IMR-90 (cell line): Measurements from ENCODE around the gene SPATA16. TPM values are rescaled to one million over a fixed set of nuclear protein-coding genes. Genes with fewer than 3 reads are reported as not detected.

Experiments
- ATAC-seq: fragments of 200-7000 bp; cut with Tn5 transposase; 2 replicates; pipeline ENCODE4 v1.9.1; 2020; ENCODE audit warnings: low read depth, mild to moderate bottlenecking, moderate library complexity
- BruUV-seq: library from RNA; stranded (reverse); fragments of 400-500 nt; replicated peaks from 2 replicates; lab custom pipeline; 2021; lab: Mats Ljungman, UMichigan
- CTCF ChIA-PET: fragments of 300-600 bp; formaldehyde crosslinking; extraction: SDS; loops from one replicate; lab custom pipeline; 2021; ENCODE audit warnings: antibody characterized with exemption; lab: Yijun Ruan, JAX
- POLR2A ChIA-PET: fragments of 300-600 bp; sonication (Branson Sonifier 250); formaldehyde crosslinking; loops from one replicate; lab custom pipeline; 2022; ENCODE audit warnings: antibody characterized with exemption; ENCODE audit not compliant: unreplicated experiment; lab: Charles Lee
- DNase-seq: peaks from one replicate; pipeline ENCODE4 v3.0.0; 2013
- H2AFZ ChIP-seq: replicated peaks from 2 replicates; pipeline ENCODE3; 2013; ENCODE audit warnings: low read length, mild to moderate bottlenecking; ENCODE audit not compliant: poor library complexity
- H2AK5ac ChIP-seq: 2 replicates; pipeline ENCODE4 v1.6.1; 2013; ENCODE audit warnings: low read depth, low read length, inconsistent platforms
- H2AK9ac ChIP-seq: replicated peaks from 2 replicates; pipeline ENCODE3; 2013; ENCODE audit warnings: mild to moderate bottlenecking, low read depth, low read length, moderate library complexity; ENCODE audit not compliant: poor library complexity
- H2BK120ac ChIP-seq: 2 replicates; pipeline ENCODE4 v1.6.1; 2013; ENCODE audit warnings: low read depth, low read length, inconsistent platforms
- H2BK15ac ChIP-seq: 3 replicates; pipeline ENCODE4 v1.6.1; 2013; ENCODE audit warnings: low read depth, low read length, inconsistent platforms
- H2BK20ac ChIP-seq: 2 replicates; pipeline ENCODE4 v1.6.1; 2013; ENCODE audit warnings: low read depth, mild to moderate bottlenecking, inconsistent platforms, low read length, moderate library complexity
- H2BK5ac ChIP-seq: 2 replicates; pipeline ENCODE4 v1.6.1; 2013; ENCODE audit warnings: mild to moderate bottlenecking, low read depth, low read length, inconsistent platforms; ENCODE audit not compliant: poor library complexity, severe bottlenecking
- H3K14ac ChIP-seq: replicated peaks from 2 replicates; pipeline ENCODE4 v1.6.1; 2013; ENCODE audit warnings: low read depth, low read length, inconsistent platforms
- H3K18ac ChIP-seq: 2 replicates; pipeline ENCODE4 v1.6.1; 2013; ENCODE audit warnings: low read depth, low read length, control low read depth
- H3K23ac ChIP-seq: 2 replicates; pipeline ENCODE4 v1.6.1; 2013; ENCODE audit warnings: low read depth, low read length, inconsistent platforms
- H3K27ac ChIP-seq: 2 replicates; pipeline ENCODE4 v1.5.1; 2013; ENCODE audit warnings: mild to moderate bottlenecking, control low read depth, low read length; ENCODE audit not compliant: insufficient read depth
- H3K27me3 ChIP-seq: 2 replicates; pipeline ENCODE4 v1.6.1; 2013; ENCODE audit warnings: low read length; ENCODE audit not compliant: control insufficient read depth, insufficient read depth
- H3K36me3 ChIP-seq: 2 replicates; pipeline ENCODE4 v1.6.1; 2013; ENCODE audit warnings: low read length, mixed read lengths; ENCODE audit not compliant: control insufficient read depth, insufficient read depth
- H3K4ac ChIP-seq: 2 replicates; pipeline ENCODE4 v1.6.1; 2013; ENCODE audit warnings: low read depth, low read length, inconsistent platforms
- H3K4me1 ChIP-seq: 2 replicates; pipeline ENCODE4 v1.6.1; 2013; ENCODE audit warnings: low read length, mixed read lengths; ENCODE audit not compliant: control insufficient read depth, insufficient read depth
- H3K4me2 ChIP-seq: 2 replicates; pipeline ENCODE4 v1.6.1; 2013; ENCODE audit warnings: low read depth, mild to moderate bottlenecking, control low read depth, low read length, moderate library complexity
- H3K4me3 ChIP-seq: 2 replicates; pipeline ENCODE4 v1.5.1; 2013; ENCODE audit warnings: low read depth, mild to moderate bottlenecking, control low read depth, low read length, moderate library complexity; ENCODE audit not compliant: insufficient read depth
- H3K56ac ChIP-seq: 2 replicates; pipeline ENCODE4 v1.6.1; 2013; ENCODE audit warnings: low read length, inconsistent platforms; ENCODE audit not compliant: insufficient read depth; ENCODE audit errors: extremely low read depth
- H3K79me1 ChIP-seq, 2 experiments: 2 replicates each; pipeline ENCODE4 v1.6.1; 2013; ENCODE audit warnings: low read length in 2 of 2, inconsistent platforms in 1 of 2, low read depth in 1 of 2
- H3K9ac ChIP-seq: 2 replicates; pipeline ENCODE4 v1.6.1; 2013; ENCODE audit warnings: low read depth, low read length, control low read depth
- H3K9me1 ChIP-seq: 2 replicates; pipeline ENCODE4 v1.6.1; 2013; ENCODE audit warnings: low read length, inconsistent platforms; ENCODE audit not compliant: insufficient read depth
- H3K9me3 ChIP-seq: 2 replicates; pipeline ENCODE4 v1.6.1; 2013; ENCODE audit warnings: low read length; ENCODE audit not compliant: control insufficient read depth, insufficient read depth
- H4K20me1 ChIP-seq: 2 replicates; pipeline ENCODE4 v1.6.1; 2013; ENCODE audit warnings: low read length, inconsistent platforms; ENCODE audit not compliant: insufficient read depth
- H4K5ac ChIP-seq: 2 replicates; pipeline ENCODE4 v1.6.1; 2013; ENCODE audit warnings: mild to moderate bottlenecking, low read depth, low read length, control low read depth
- H4K8ac ChIP-seq, 2 experiments: 2 replicates each; pipeline ENCODE4 v1.6.1; 2013; ENCODE audit warnings: low read depth in 2 of 2, low read length in 2 of 2, control low read depth in 1 of 2, inconsistent platforms in 1 of 2
- H4K91ac ChIP-seq: 2 replicates; pipeline ENCODE4 v1.6.1; 2013; ENCODE audit warnings: low read depth, low read length, inconsistent platforms; ENCODE audit not compliant: insufficient read depth
- BHLHE40 ChIP-seq: fragments of 150-350 bp; IDR thresholded peaks from 2 replicates; pipeline ENCODE4 v1.6.1; 2016; ENCODE audit warnings: mild to moderate bottlenecking, low read depth, low read length
- CEBPB ChIP-seq: IDR thresholded peaks from 2 replicates; pipeline ENCODE4 v1.6.1; 2012; ENCODE audit warnings: low read depth, low read length, improper control_type of control experiment
- CHD1 ChIP-seq: IDR thresholded peaks from 2 replicates; pipeline ENCODE4 v1.6.1; 2012; ENCODE audit warnings: low read depth, low read length, improper control_type of control experiment
- CTCF ChIP-seq: conservative IDR thresholded peaks from 2 replicates; pipeline ENCODE4 v1.5.1; 2012; ENCODE audit warnings: mild to moderate bottlenecking, low read depth, low read length, improper control_type of control experiment
- ELK1 ChIP-seq: fragments of 150-350 bp; IDR thresholded peaks from 2 replicates; pipeline ENCODE4 v1.6.1; 2016; ENCODE audit warnings: low read depth, mild to moderate bottlenecking, low read length, moderate library complexity, borderline replicate concordance
- FOS ChIP-seq: fragments of 150-350 bp; IDR thresholded peaks from 2 replicates; pipeline ENCODE4 v1.6.1; 2016; ENCODE audit warnings: low read depth, low read length
- MAFK ChIP-seq: IDR thresholded peaks from 2 replicates; pipeline ENCODE4 v1.6.1; 2012; ENCODE audit warnings: low read depth, low read length, improper control_type of control experiment
- MAZ ChIP-seq: IDR thresholded peaks from 2 replicates; pipeline ENCODE4 v1.6.1; 2012; ENCODE audit warnings: low read depth, mild to moderate bottlenecking, low read length, improper control_type of control experiment, moderate library complexity, borderline replicate concordance
- MXI1 ChIP-seq: IDR thresholded peaks from 2 replicates; pipeline ENCODE4 v1.6.1; 2012; ENCODE audit warnings: low read depth, mild to moderate bottlenecking, low read length, moderate library complexity, borderline replicate concordance
- NFE2L2 ChIP-seq: fragments of 150-350 bp; IDR thresholded peaks from 2 replicates; pipeline ENCODE4 v1.6.1; 2016; ENCODE audit warnings: low read depth, mild to moderate bottlenecking, low read length
- POLR2A ChIP-seq: IDR thresholded peaks from 2 replicates; pipeline ENCODE4 v1.6.1; 2012; ENCODE audit warnings: mild to moderate bottlenecking, low read depth, low read length
- RAD21 ChIP-seq: IDR thresholded peaks from 2 replicates; pipeline ENCODE4 v1.6.1; 2012; ENCODE audit warnings: low read length, improper control_type of control experiment
- RCOR1 ChIP-seq: IDR thresholded peaks from 2 replicates; pipeline ENCODE4 v1.6.1; 2012; ENCODE audit warnings: mild to moderate bottlenecking, low read length, improper control_type of control experiment; ENCODE audit not compliant: insufficient replicate concordance
- RFX5 ChIP-seq: IDR thresholded peaks from 2 replicates; pipeline ENCODE4 v1.8.0; 2012; ENCODE audit warnings: low read depth, mild to moderate bottlenecking, low read length, moderate library complexity
- SMC3 ChIP-seq: fragments of 150-350 bp; IDR thresholded peaks from 2 replicates; pipeline ENCODE4 v1.6.1; 2016; ENCODE audit warnings: low read depth, mild to moderate bottlenecking, antibody characterized with exemption, low read length, moderate library complexity
- USF2 ChIP-seq: fragments of 150-350 bp; IDR thresholded peaks from 2 replicates; pipeline ENCODE4 v1.6.1; 2017; ENCODE audit warnings: mild to moderate bottlenecking, antibody characterized with exemption, low read length, low read depth
- WGBS, 2 experiments: methylation state at CpG; one replicate each; pipeline versions ENCODE4 v1.1.5 to v1.1.7; 2013; ENCODE audit warnings: missing lambda C conversion rate in 2 of 2; ENCODE audit not compliant: insufficient read length in 1 of 2; ENCODE audit errors: extremely low coverage in 2 of 2; 5-methylcytosine and 5-hydroxymethylcytosine counted together
- dilution Hi-C: fragments of 300-500 bp; cut with HindIII; formaldehyde crosslinking; loops from one replicate; pipeline ENCODE4 v1.14.3; 2018; ENCODE audit warnings: low sequenced_read_pairs; ENCODE audit not compliant: unreplicated experiment
- in situ Hi-C: fragments of 300-500 bp; cut with MboI; formaldehyde crosslinking; loops from 3 replicates; pipeline ENCODE4 v1.14.3; 2019; ENCODE audit warnings: low sequenced_read_pairs, inconsistent platforms, mixed read lengths
- intact Hi-C: fragments of 100-400 bp; cut with micrococcal nuclease; formaldehyde crosslinking; loops from 2 replicates; pipeline ENCODE4 v1.10.0; 2022
- polyA plus RNA-seq, 3 experiments: library from polyadenylated mRNA; depleted of rRNA; stranded (reverse); fragments of >200 nt; gene quantifications; 2 replicates each; pipeline ENCODE4 v1.2.3, GENCODE V29; 2012; ENCODE audit warnings: low replicate concordance in 1 of 3
- total RNA-seq: library from RNA; depleted of rRNA; stranded (reverse); fragments of >200 nt; gene quantifications from 2 replicates; pipeline ENCODE4 v1.2.3, GENCODE V29; 2012

SPATA16 gene
- total and polyA plus RNA-seq, 2 of the 4 experiments (the other 2 are of a cell fraction), result not detected

- no peak overlapping the region for H3K56ac ChIP-seq
- POLR2A ChIA-PET, result no interaction called here
- no TSS peak for BruUV-seq
Observed at GRCh38 chr3:172972067-172972466, 169.0 kb downstream of the SPATA16 start.

More at GRCh38 chr3:172972067-172972466, 169.0 kb downstream of the SPATA16 start:
- TF ChIP-seq CEBPB, result no peak
- no peak for TF ChIP-seq POLR2A
- no peak for TF ChIP-seq MAZ
- no peak for TF ChIP-seq RAD21
- TF ChIP-seq RCOR1, result no peak
- TF ChIP-seq USF2, result no peak
- TF ChIP-seq SMC3, result no peak
- no peak for TF ChIP-seq CTCF
- TF ChIP-seq CHD1, result no peak
- no peak for TF ChIP-seq BHLHE40
- no peak for TF ChIP-seq NFE2L2
- TF ChIP-seq FOS, result no peak
- no peak for TF ChIP-seq RFX5
- no peak for TF ChIP-seq ELK1
- TF ChIP-seq MAFK, result no peak
- TF ChIP-seq MXI1, result no peak
- Histone ChIP-seq H2BK15ac (no peak overlapping the region), H4K91ac (no peak overlapping the region), H4K5ac (no peak overlapping the region), H3K79me1 (no peaks in the 10 kb centered on the region), H3K4me3 (no peak overlapping the region), H3K23ac (no peak overlapping the region), H3K4ac (no peak overlapping the region), H3K27ac (no peak overlapping the region), H3K4me2 (no peak overlapping the region), H3K36me3 (no peaks in the 10 kb centered on the region), H2AFZ (no peak overlapping the region), H3K9ac (no peak overlapping the region), H4K8ac (no peak overlapping the region), H3K27me3 (no peaks in the 10 kb centered on the region), H2BK120ac (no peak overlapping the region), H3K9me1 (no peaks in the 10 kb centered on the region), H4K20me1 (no peaks in the 10 kb centered on the region), H3K14ac (no peak overlapping the region), H2AK5ac (no peak overlapping the region), H3K4me1 (no peaks in the 10 kb centered on the region), H3K18ac (no peak overlapping the region), H2BK20ac (no peak overlapping the region), H2AK9ac (no peak overlapping the region), H2BK5ac (no peak overlapping the region), H3K9me3 (no peaks in the 10 kb centered on the region)
- no CpG with 5 or more reads among the region's 1 CpG for WGBS, 2 experiments
- in situ Hi-C loops, result no loop called here
- no peak for ATAC-seq
- intact Hi-C loops, result no loop called here
- dilution Hi-C loops, result no loop called here
- CTCF ChIA-PET, result no interaction called here
- no peak for DNase-seq
